ENCODE results near the gene SRD5A1.

The SRD5A1 gene

DNA sequence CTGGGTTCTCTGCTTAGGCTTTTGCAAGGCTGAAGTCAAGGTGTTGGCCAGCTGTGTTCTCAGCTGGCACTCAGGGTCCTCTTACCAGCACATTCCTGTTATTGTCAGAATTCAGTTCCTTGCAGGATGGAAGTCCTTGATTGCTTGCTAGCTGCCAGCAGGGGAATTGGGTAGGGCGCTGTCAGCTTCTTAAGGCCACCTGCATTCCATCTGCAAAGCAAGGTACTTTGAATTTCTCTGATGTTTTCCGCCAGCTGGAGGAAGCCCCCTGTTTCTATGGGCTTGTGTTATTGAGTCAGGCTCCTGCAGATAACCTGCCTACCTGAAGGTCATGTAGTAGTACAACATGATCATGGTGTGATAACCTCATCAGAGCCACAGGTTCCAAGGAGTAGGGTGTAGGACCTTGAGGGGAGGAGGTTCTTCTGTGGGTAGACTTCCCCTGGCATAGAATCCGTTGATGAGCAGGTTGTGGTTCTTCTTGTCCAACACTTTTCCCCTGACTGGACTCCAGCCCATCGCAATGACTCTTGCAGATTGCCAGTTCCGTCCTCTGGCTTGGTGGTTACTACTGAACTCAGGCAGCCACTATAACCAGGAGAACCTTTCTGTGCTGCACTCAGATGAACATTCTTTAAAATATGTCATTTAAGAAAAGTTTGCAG is 86.8 kb downstream of the SRD5A1 start:
- no peak overlapping the region for H3K4me3 ChIP-seq (ENCODE audit: low read depth, low read length)
- TF ChIP-seq, protein P1, sequence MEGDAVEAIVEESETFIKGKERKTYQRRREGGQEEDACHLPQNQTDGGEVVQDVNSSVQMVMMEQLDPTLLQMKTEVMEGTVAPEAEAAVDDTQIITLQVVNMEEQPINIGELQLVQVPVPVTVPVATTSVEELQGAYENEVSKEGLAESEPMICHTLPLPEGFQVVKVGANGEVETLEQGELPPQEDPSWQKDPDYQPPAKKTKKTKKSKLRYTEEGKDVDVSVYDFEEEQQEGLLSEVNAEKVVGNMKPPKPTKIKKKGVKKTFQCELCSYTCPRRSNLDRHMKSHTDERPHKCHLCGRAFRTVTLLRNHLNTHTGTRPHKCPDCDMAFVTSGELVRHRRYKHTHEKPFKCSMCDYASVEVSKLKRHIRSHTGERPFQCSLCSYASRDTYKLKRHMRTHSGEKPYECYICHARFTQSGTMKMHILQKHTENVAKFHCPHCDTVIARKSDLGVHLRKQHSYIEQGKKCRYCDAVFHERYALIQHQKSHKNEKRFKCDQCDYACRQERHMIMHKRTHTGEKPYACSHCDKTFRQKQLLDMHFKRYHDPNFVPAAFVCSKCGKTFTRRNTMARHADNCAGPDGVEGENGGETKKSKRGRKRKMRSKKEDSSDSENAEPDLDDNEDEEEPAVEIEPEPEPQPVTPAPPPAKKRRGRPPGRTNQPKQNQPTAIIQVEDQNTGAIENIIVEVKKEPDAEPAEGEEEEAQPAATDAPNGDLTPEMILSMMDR (IDR thresholded peaks at IDR 0.05; ENCODE audit: control insufficient read depth, extremely low read depth, insufficient read depth) = no peak
- DNase-seq (ENCODE audit: low read depth) = no peak

DNA sequence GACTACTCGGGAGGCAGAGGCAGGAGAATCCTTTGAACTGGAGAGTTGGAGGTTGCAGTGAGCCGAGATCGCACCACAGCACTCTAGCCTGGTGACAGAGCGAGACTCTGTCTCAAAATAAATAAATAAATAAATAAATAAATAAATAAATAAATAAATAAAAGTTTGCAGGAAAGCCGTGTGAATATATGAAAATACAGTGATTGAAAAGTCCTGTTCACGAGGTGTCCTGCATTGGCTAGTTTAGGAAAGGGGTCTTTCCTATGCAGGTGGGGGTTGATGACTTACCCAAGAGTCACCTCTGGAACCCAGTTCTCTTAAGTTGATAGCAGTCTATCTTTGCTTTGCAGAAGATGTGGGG is 87.3 kb downstream of the SRD5A1 start:
- TF ChIP-seq, protein P1 (IDR thresholded peaks at IDR 0.05; ENCODE audit: control insufficient read depth, extremely low read depth, insufficient read depth) = no peak
- H3K4me3 ChIP-seq (ENCODE audit: low read depth, low read length) = no peak overlapping the region
- no peak for DNase-seq (ENCODE audit: low read depth)

DNA sequence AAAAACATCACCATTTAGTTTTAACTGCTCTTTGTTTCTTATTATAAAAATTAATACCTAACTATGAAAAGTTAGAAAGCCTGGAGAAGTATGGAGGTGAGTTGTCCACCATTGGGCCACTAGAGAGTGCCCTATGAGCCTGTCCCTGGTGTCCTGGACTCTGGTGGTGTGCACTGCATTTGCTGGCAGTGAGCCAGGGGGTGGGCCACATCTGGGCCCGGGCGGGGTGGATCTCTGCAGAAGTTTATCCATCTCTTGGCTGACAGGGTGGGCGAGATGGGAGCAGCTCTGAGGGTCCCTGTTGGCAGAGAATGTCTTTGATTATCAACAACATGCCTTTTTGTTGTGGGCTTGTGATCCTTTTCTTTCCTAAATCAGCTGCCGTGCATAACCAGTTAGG is 88.2 kb downstream of the SRD5A1 start:
- H3K4me3 ChIP-seq (ENCODE audit: low read depth, low read length) = no peak overlapping the region
- DNase-seq (ENCODE audit: low read depth) = no peak
- TF ChIP-seq, protein P1 (IDR thresholded peaks at IDR 0.05; ENCODE audit: control insufficient read depth, extremely low read depth, insufficient read depth) = no peak

GRCh38 chr5:6722015-6722414 is 88.8 kb downstream of the SRD5A1 start:
- TF ChIP-seq, protein P1 (IDR thresholded peaks at IDR 0.05; ENCODE audit: control insufficient read depth, extremely low read depth, insufficient read depth) = no peak
- DNase-seq (ENCODE audit: low read depth) = no peak
- no peak overlapping the region for H3K4me3 ChIP-seq (ENCODE audit: low read depth, low read length)

GRCh38 chr5:6723122-6723815 is 90.0 kb downstream of the SRD5A1 start:
- TF ChIP-seq, protein P1 (IDR thresholded peaks at IDR 0.05; ENCODE audit: control insufficient read depth, extremely low read depth, insufficient read depth) = no peak
- no peak overlapping the region for H3K4me3 ChIP-seq (ENCODE audit: low read depth, low read length)
- no peak for DNase-seq (ENCODE audit: low read depth)

- TF ChIP-seq, protein P1 (IDR thresholded peaks at IDR 0.05; ENCODE audit: control insufficient read depth, extremely low read depth, insufficient read depth) = no peak
- DNase-seq (ENCODE audit: low read depth) = no peak
- no peak overlapping the region for H3K4me3 ChIP-seq (ENCODE audit: low read depth, low read length)
These were observed 90.6 kb downstream of the SRD5A1 start for GRCh38 chr5:6723816-6724300.
